Erythroblast (primary cell): Measurements from ENCODE around the gene BCL2.

Source experiments
- GATA1 ChIP-seq: IDR thresholded peaks from 2 replicates; pipeline ENCODE4 v1.6.1; 2011; ENCODE audit warnings: low read depth, mild to moderate bottlenecking, control low read depth, low read length, moderate library complexity
- POLR2A ChIP-seq: IDR thresholded peaks from 2 replicates; pipeline ENCODE4 v1.6.1; 2011; ENCODE audit warnings: mild to moderate bottlenecking, low read length

- TF ChIP-seq POLR2A (no peak), GATA1 (no peak)
Observed at GRCh38 chr18:63238693-63239075, 80.9 kb downstream of the BCL2 start.
